ENCODE data around the gene SLC2A8. TPM values are rescaled to one million over a fixed set of nuclear protein-coding genes. Genes with fewer than 3 reads are reported as not detected.

SLC2A8 gene
- 18.5 TPM for total RNA-seq
- long read RNA-seq, transcript SLC2A8-203 (10 exons, 2,172 nt) = major isoform, 21 of 42 reads
- long read RNA-seq, partial matches to known transcripts = 6 of 42 reads
- long read RNA-seq, other reads (novel, unspliced or antisense) = 10 of 42 reads

- H3K36me3 ChIP-seq = peaks cover 14% of the 10 kb centered on the region
- H3K4me1 ChIP-seq = peaks cover 22% of the 10 kb centered on the region
- H3K9me3 ChIP-seq = no peaks in the 10 kb centered on the region
- peak within 1 kb of the TSS; percentile 86 for H3K27ac ChIP-seq
- TF ChIP-seq CTCF (IDR thresholded peaks at IDR 0.05) = peak; percentile 23
- DNase-seq = peak; percentile 98
- no peaks in the 10 kb centered on the region for H3K27me3 ChIP-seq (ENCODE audit: low read depth)
- intact Hi-C loops (cut with DNase I) = no loop called here
- ATAC-seq = peak; percentile 97 to 98
- peak within 1 kb of the TSS; percentile 79 for H3K4me3 ChIP-seq
Observed at GRCh38 chr9:127396808-127397645, at the start of gene SLC2A8. Gene SLC2A8 (plus strand): TSS chr9:127397169. CDS start chr9:127397231, 62 bp downstream.

GRCh38 chr9:127347831-127348776, 48.9 kb upstream of the SLC2A8 start:
- H3K27ac ChIP-seq = no peak overlapping the region
- no peak overlapping the region for H3K4me3 ChIP-seq
- DNase-seq = no peak
- ATAC-seq = no peak
- no peak for TF ChIP-seq CTCF (IDR thresholded peaks at IDR 0.05)
- no peaks in the 10 kb centered on the region for H3K4me1 ChIP-seq
- intact Hi-C loops (cut with DNase I) = no loop called here
- no peaks in the 10 kb centered on the region for H3K36me3 ChIP-seq
- no peaks in the 10 kb centered on the region for H3K9me3 ChIP-seq
- H3K27me3 ChIP-seq (ENCODE audit: low read depth) = no peaks in the 10 kb centered on the region

- TF ChIP-seq CTCF (IDR thresholded peaks at IDR 0.05) = no peak
- H3K27ac ChIP-seq = no peak overlapping the region
- H3K27me3 ChIP-seq (ENCODE audit: low read depth) = no peaks in the 10 kb centered on the region
- no peaks in the 10 kb centered on the region for H3K36me3 ChIP-seq
- intact Hi-C loops (cut with DNase I) = no loop called here
- H3K9me3 ChIP-seq = no peaks in the 10 kb centered on the region
- no peak overlapping the region for H3K4me3 ChIP-seq
- H3K4me1 ChIP-seq = no peaks in the 10 kb centered on the region
- ATAC-seq (no peak), DNase-seq (no peak)
Observed at GRCh38 chr9:127349483-127350113, 47.4 kb upstream of the SLC2A8 start.

- no peak overlapping the region for H3K27ac ChIP-seq
- no peak for TF ChIP-seq CTCF (IDR thresholded peaks at IDR 0.05)
- no peak for DNase-seq
- no peak overlapping the region for H3K4me3 ChIP-seq
- H3K27me3 ChIP-seq (ENCODE audit: low read depth) = no peaks in the 10 kb centered on the region
- H3K9me3 ChIP-seq = no peaks in the 10 kb centered on the region
- no peak for ATAC-seq
- intact Hi-C loops (cut with DNase I) = no loop called here
- H3K36me3 ChIP-seq = peaks cover 6% of the 10 kb centered on the region
- H3K4me1 ChIP-seq = no peaks in the 10 kb centered on the region
Observed at GRCh38 chr9:127351182-127352166, 45.5 kb upstream of the SLC2A8 start.

Measured in lower lobe of right lung (tissue), 2 donors.